ENCODE measurements around the gene OPN1MW.
"Not testable (repeated sequence)": the region's sequence is repeated elsewhere in the genome, so short reads cannot be mapped to it uniquely, and the experiment has no call there.

OPN1MW gene

DNA sequence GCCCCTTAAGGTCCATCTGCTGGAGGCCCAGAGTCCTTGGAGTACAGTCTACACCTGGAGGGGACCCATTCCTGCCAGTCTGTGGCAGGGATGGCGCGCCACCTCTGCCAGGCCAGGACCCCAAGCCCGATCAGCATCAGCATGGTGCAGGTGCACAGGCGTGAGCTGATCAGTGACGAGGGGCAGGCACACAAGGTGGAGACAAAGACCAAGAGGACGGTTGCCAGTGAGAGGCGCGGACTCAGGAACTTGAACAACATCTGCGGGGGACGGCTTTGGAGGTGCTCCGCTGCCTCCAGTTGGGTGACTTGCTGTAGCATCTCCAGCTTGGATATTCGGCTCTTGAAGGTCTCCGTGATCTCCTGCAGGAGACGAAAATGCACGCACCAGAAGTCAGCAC lies 14.1 kb downstream of the OPN1MW start:
- H3K4me2 ChIP-seq (ENCODE audit: low read length); H3K4me3 ChIP-seq (ENCODE audit: low read length); H3K79me2 ChIP-seq (ENCODE audit: low read length); H3K27ac ChIP-seq (ENCODE audit: low read length); H3K27me3 ChIP-seq (ENCODE audit: low read depth, low read length); H3K9me3 ChIP-seq (ENCODE audit: insufficient read depth, low read length); H2AFZ ChIP-seq (ENCODE audit: low read depth, low read length); H3K9ac ChIP-seq (ENCODE audit: low read length); H3K36me3 ChIP-seq (replicated peaks; ENCODE audit: low read depth, low read length); H4K20me1 ChIP-seq (ENCODE audit: insufficient read depth, low read length); H3K4me1 ChIP-seq (ENCODE audit: low read length): not testable (repeated sequence)

DNA sequence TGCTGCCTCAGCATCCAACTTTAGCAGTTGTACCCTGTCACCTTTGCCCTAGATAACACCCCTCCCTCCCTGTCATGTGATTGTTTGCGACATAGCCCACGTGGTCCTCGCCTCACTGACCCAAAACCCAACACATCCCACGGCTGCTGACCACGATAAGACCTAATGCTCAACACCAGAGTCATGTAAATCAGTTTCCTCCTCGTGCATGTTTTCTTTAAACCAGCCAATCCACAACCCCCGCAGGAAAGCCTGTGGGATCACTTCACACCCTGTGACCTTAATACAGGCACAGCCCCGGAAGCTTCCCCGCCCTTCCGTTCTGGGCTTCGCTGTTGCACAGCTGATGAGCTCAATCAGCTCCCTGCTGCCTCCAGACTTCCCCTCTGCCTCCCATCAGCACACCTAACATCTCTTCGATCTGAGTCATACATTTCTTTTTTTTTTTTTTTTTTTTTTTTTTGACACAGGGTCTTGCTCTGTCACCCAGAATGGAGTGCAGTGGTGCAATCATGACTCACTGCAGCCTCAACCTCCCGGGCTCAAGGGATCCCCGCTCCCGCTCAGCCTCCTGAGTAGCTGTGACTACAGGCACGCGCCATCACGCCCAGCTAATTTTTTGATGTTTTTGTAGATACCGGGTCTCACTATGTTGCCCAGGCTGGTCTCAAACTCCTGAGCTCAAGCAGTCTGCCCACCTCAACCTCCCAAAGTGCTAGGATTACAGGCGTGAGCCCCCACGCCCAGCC lies 27.4 kb downstream of the OPN1MW start:
- not testable (repeated sequence) for H3K9ac ChIP-seq (ENCODE audit: low read length); H4K20me1 ChIP-seq (ENCODE audit: insufficient read depth, low read length); H3K4me3 ChIP-seq (ENCODE audit: low read length); H3K4me2 ChIP-seq (ENCODE audit: low read length); H3K27me3 ChIP-seq (ENCODE audit: low read depth, low read length); H2AFZ ChIP-seq (ENCODE audit: low read depth, low read length); H3K36me3 ChIP-seq (replicated peaks; ENCODE audit: low read depth, low read length); H3K9me3 ChIP-seq (ENCODE audit: insufficient read depth, low read length); H3K79me2 ChIP-seq (ENCODE audit: low read length); H3K27ac ChIP-seq (ENCODE audit: low read length); H3K4me1 ChIP-seq (ENCODE audit: low read length)

DNA sequence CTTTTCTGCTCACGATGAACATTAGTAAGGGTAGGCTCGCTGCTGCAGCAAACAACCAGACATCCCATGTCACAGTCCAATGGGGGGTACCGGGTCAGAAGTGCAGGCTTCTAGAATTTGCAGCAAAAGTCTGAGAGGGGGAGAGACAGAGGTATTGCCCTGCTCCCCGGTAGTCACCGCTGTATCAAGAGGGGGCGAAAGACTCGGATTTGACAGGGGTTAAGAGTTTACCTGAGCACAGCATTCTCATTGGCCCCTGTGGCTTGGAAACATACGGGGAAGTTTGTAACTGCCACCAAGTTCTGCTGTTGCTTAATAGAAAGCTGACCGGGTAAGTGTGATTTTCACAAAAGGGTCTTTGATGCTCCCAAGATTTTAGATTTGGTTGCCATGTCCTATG lies 28.7 kb downstream of the OPN1MW start:
- not testable (repeated sequence) for H2AFZ ChIP-seq (ENCODE audit: low read depth, low read length); H3K27ac ChIP-seq (ENCODE audit: low read length); H3K36me3 ChIP-seq (replicated peaks; ENCODE audit: low read depth, low read length); H3K27me3 ChIP-seq (ENCODE audit: low read depth, low read length); H3K4me1 ChIP-seq (ENCODE audit: low read length); H3K9me3 ChIP-seq (ENCODE audit: insufficient read depth, low read length); H3K9ac ChIP-seq (ENCODE audit: low read length); H3K4me2 ChIP-seq (ENCODE audit: low read length); H3K4me3 ChIP-seq (ENCODE audit: low read length); H4K20me1 ChIP-seq (ENCODE audit: insufficient read depth, low read length); H3K79me2 ChIP-seq (ENCODE audit: low read length)

DNA sequence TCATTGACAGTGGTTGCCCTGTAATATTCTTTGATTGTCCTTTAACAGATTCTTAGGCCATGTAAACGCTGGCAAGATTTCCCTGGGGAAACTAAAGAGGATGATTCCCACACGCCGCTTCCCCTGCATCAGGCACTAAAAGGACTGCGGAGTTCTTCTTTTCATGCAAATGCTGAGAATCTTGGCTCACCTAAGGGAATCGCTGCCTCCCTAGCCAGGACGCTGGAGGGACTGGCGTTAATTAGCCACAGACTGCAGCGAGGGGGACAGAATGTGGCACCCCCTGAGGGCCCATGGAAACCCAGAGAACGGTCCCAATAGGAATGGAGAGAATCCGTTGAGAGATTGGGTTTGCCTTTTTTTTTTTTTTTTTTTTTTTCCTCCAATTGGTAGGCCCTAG lies 29.1 kb downstream of the OPN1MW start:
- not testable (repeated sequence) for H3K9me3 ChIP-seq (ENCODE audit: insufficient read depth, low read length); H4K20me1 ChIP-seq (ENCODE audit: insufficient read depth, low read length); H3K4me1 ChIP-seq (ENCODE audit: low read length); H3K27ac ChIP-seq (ENCODE audit: low read length); H3K79me2 ChIP-seq (ENCODE audit: low read length); H3K4me2 ChIP-seq (ENCODE audit: low read length); H3K9ac ChIP-seq (ENCODE audit: low read length); H2AFZ ChIP-seq (ENCODE audit: low read depth, low read length); H3K27me3 ChIP-seq (ENCODE audit: low read depth, low read length); H3K36me3 ChIP-seq (replicated peaks; ENCODE audit: low read depth, low read length); H3K4me3 ChIP-seq (ENCODE audit: low read length)

DNA sequence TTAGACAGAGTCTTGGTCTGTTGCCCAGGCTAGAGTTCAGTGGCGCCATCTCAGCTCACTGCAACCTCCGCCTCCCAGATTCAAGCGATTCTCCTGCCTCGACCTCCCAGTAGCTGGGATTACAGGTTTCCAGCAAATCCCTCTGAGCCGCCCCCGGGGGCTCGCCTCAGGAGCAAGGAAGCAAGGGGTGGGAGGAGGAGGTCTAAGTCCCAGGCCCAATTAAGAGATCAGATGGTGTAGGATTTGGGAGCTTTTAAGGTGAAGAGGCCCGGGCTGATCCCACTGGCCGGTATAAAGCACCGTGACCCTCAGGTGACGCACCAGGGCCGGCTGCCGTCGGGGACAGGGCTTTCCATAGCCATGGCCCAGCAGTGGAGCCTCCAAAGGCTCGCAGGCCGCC lies 37.1 kb downstream of the OPN1MW start, which contains the start of gene OPN1MW2:
Gene OPN1MW2, plus strand, starts transcription at position 301 of the 400 bp plus-strand sequence. Its CDS starts 60 bp downstream, at position 361.
- H3K27me3 ChIP-seq (ENCODE audit: low read depth, low read length); H3K79me2 ChIP-seq (ENCODE audit: low read length); H4K20me1 ChIP-seq (ENCODE audit: insufficient read depth, low read length); H3K27ac ChIP-seq (ENCODE audit: low read length); H3K36me3 ChIP-seq (replicated peaks; ENCODE audit: low read depth, low read length); H2AFZ ChIP-seq (ENCODE audit: low read depth, low read length); H3K4me2 ChIP-seq (ENCODE audit: low read length); H3K4me3 ChIP-seq (ENCODE audit: low read length); H3K4me1 ChIP-seq (ENCODE audit: low read length); H3K9ac ChIP-seq (ENCODE audit: low read length); H3K9me3 ChIP-seq (ENCODE audit: insufficient read depth, low read length): not testable (repeated sequence)

DNA sequence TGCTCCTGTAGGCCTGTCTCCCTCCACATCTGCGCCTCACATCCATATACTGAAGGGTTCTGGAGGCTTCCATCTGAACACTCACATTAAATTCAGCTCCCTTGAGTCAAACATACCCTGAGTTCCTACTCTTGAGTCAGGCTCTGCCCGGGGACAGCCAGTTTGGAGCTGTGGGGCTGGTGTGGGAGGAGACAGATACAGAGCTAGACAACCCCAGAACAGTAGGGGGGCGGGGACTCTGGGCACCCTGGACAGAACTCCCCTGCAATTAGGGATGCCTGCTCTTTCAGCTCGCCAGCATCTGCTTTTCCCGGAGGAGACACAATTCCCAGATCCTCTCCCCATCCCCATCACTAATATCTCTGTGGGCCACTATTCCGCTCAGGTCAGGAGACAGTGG lies 42.9 kb downstream of the OPN1MW start:
- not testable (repeated sequence) for H2AFZ ChIP-seq (ENCODE audit: low read depth, low read length); H3K4me3 ChIP-seq (ENCODE audit: low read length)

DNA sequence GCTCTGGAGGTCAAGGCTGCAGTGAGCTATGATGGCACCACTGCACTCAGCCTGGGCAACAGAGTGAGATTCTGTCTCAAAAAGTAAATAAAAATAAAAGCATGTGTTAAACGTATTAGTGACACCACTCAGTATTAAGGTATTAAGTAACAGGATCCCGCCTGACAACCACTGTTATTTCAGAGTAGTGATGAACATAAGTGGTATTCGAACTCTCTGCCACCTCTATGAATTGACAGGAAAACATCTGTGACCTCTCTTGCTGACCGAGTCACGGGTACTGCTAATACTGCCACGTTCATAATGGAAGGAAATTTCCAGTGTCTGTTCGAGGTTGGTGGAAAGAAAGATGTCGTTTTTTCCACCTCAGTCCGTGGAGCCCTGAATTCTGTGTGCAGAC lies 44.3 kb downstream of the OPN1MW start:
- H2AFZ ChIP-seq (ENCODE audit: low read depth, low read length); H3K4me2 ChIP-seq (ENCODE audit: low read length); H3K4me3 ChIP-seq (ENCODE audit: low read length); H3K4me1 ChIP-seq (ENCODE audit: low read length); H3K27me3 ChIP-seq (ENCODE audit: low read depth, low read length); H3K9me3 ChIP-seq (ENCODE audit: insufficient read depth, low read length); H3K36me3 ChIP-seq (replicated peaks; ENCODE audit: low read depth, low read length); H3K27ac ChIP-seq (ENCODE audit: low read length); H4K20me1 ChIP-seq (ENCODE audit: insufficient read depth, low read length); H3K9ac ChIP-seq (ENCODE audit: low read length); H3K79me2 ChIP-seq (ENCODE audit: low read length): not testable (repeated sequence)

More for the DNA sequence above, 42.9 kb downstream of the OPN1MW start:
- not testable (repeated sequence) for H3K27me3 ChIP-seq (ENCODE audit: low read depth, low read length); H3K4me1 ChIP-seq (ENCODE audit: low read length); H3K9ac ChIP-seq (ENCODE audit: low read length); H3K79me2 ChIP-seq (ENCODE audit: low read length); H3K4me2 ChIP-seq (ENCODE audit: low read length); H3K27ac ChIP-seq (ENCODE audit: low read length); H3K36me3 ChIP-seq (replicated peaks; ENCODE audit: low read depth, low read length); H4K20me1 ChIP-seq (ENCODE audit: insufficient read depth, low read length); H3K9me3 ChIP-seq (ENCODE audit: insufficient read depth, low read length)

DNA sequence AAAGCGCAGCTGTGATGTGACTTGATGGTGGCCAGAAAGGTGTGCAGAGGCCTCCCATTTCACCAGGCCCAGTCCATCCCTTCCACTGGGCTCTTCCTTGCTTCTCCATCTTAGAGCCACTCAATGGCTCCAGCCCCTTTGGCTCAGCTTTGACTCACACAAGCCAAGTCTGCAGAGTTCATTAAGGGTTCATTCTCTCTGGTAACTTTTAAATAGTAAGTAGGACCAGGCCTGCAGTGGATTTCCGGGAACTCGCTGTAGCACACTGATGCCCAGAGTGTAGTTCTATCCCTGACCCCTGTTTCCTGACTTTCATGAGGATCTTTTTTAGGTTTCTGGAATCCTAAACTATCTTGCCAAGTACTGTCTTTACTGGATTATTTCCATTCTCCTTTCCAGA lies 49.0 kb downstream of the OPN1MW start:
- H3K27me3 ChIP-seq (ENCODE audit: low read depth, low read length), result not testable (repeated sequence)

DNA sequence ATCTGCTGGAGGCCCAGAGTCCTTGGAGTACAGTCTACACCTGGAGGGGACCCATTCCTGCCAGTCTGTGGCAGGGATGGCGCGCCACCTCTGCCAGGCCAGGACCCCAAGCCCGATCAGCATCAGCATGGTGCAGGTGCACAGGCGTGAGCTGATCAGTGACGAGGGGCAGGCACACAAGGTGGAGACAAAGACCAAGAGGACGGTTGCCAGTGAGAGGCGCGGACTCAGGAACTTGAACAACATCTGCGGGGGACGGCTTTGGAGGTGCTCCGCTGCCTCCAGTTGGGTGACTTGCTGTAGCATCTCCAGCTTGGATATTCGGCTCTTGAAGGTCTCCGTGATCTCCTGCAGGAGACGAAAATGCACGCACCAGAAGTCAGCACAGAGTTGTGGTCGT lies 51.2 kb downstream of the OPN1MW start:
- H2AFZ ChIP-seq (ENCODE audit: low read depth, low read length); H3K27me3 ChIP-seq (ENCODE audit: low read depth, low read length); H3K36me3 ChIP-seq (replicated peaks; ENCODE audit: low read depth, low read length); H4K20me1 ChIP-seq (ENCODE audit: insufficient read depth, low read length); H3K4me2 ChIP-seq (ENCODE audit: low read length); H3K27ac ChIP-seq (ENCODE audit: low read length); H3K79me2 ChIP-seq (ENCODE audit: low read length); H3K9ac ChIP-seq (ENCODE audit: low read length); H3K9me3 ChIP-seq (ENCODE audit: insufficient read depth, low read length); H3K4me1 ChIP-seq (ENCODE audit: low read length); H3K4me3 ChIP-seq (ENCODE audit: low read length): not testable (repeated sequence)

More for the DNA sequence above, 49.0 kb downstream of the OPN1MW start:
- not testable (repeated sequence) for H2AFZ ChIP-seq (ENCODE audit: low read depth, low read length); H3K27ac ChIP-seq (ENCODE audit: low read length); H3K4me1 ChIP-seq (ENCODE audit: low read length); H3K4me2 ChIP-seq (ENCODE audit: low read length); H4K20me1 ChIP-seq (ENCODE audit: insufficient read depth, low read length); H3K36me3 ChIP-seq (replicated peaks; ENCODE audit: low read depth, low read length); H3K79me2 ChIP-seq (ENCODE audit: low read length); H3K9me3 ChIP-seq (ENCODE audit: insufficient read depth, low read length); H3K4me3 ChIP-seq (ENCODE audit: low read length); H3K9ac ChIP-seq (ENCODE audit: low read length)

DNA sequence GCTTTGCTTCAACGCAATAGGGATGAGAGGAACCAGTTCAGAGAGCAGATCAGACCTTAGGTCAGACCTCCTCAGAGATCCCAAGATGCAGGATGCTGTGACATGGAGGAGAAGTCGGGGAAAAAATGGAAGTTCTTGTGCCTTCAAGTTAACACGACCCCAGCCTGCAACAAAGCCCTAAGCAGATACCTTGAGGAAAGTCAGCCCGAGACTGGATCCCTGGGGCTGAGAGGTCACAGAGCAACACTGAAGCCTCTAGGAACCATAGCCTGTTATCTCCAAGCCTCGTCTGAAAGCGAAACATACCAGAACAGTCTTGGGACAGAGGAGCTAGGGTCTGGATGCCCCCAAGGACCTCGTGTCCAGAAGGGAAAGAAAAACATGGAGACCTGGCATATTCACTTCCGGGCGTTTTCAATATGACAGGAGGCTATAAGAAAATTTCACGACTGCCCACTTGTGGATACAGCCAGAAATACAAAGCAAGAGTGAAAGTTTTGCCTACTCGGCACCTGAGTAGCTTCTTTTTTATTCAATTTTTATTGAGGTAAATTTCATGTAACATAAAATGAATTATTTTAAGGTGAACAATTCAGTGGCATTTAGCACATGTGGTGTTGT lies 56.7 kb downstream of the OPN1MW start:
- not testable (repeated sequence) for H4K20me1 ChIP-seq (ENCODE audit: insufficient read depth, low read length); H3K4me2 ChIP-seq (ENCODE audit: low read length); H3K9me3 ChIP-seq (ENCODE audit: insufficient read depth, low read length); H3K9ac ChIP-seq (ENCODE audit: low read length); H3K4me3 ChIP-seq (ENCODE audit: low read length); H2AFZ ChIP-seq (ENCODE audit: low read depth, low read length); H3K36me3 ChIP-seq (replicated peaks; ENCODE audit: low read depth, low read length); H3K4me1 ChIP-seq (ENCODE audit: low read length); H3K79me2 ChIP-seq (ENCODE audit: low read length); H3K27me3 ChIP-seq (ENCODE audit: low read depth, low read length); H3K27ac ChIP-seq (ENCODE audit: low read length)
